Subcutaneous abdominal adipose tissue (tissue), 5 donors: ENCODE measurements around the gene ATP10A.
A peak's percentile ranks its signal among the peaks of the same experiment; 100 is the strongest.

Source experiments
- H3K27ac ChIP-seq: one replicate; pipeline ENCODE4 v1.7.0; 2013; ENCODE audit warnings: low read depth, mild to moderate bottlenecking, inconsistent platforms, low read length, moderate library complexity
- H3K27me3 ChIP-seq, 5 donors: one replicate each; pipeline ENCODE4 v1.7.0; 2013; ENCODE audit warnings: low read length in 5 of 5, inconsistent platforms in 1 of 5; ENCODE audit not compliant: control insufficient read depth in 5 of 5, insufficient read depth in 4 of 5
- H3K36me3 ChIP-seq, 5 donors: one replicate each; pipeline ENCODE4 v1.7.0; 2013; ENCODE audit warnings: low read length in 5 of 5; ENCODE audit not compliant: control insufficient read depth in 5 of 5, insufficient read depth in 5 of 5
- H3K4me1 ChIP-seq, 5 donors: one replicate each; pipeline ENCODE4 v1.7.0; 2013; ENCODE audit warnings: low read length in 5 of 5, mild to moderate bottlenecking in 3 of 5, moderate library complexity in 1 of 5; ENCODE audit not compliant: control insufficient read depth in 5 of 5, insufficient read depth in 5 of 5
- H3K4me3 ChIP-seq, 5 donors: one replicate each; pipeline ENCODE4 v1.7.0; 2013; ENCODE audit warnings: low read length in 5 of 5, low read depth in 1 of 5
- H3K9ac ChIP-seq, 5 donors: one replicate each; pipeline ENCODE4 v1.7.0; 2013; ENCODE audit warnings: low read length in 5 of 5, mild to moderate bottlenecking in 4 of 5, moderate library complexity in 3 of 5
- H3K9me3 ChIP-seq, 5 donors: one replicate each; pipeline ENCODE4 v1.7.0; 2013; ENCODE audit warnings: low read length in 5 of 5; ENCODE audit not compliant: control insufficient read depth in 5 of 5
- donor health status: healthy.
- donor health status: healthy.
- donor health status: healthy.
- donor health status: healthy.
- donor health status: healthy.

ATP10A gene

DNA sequence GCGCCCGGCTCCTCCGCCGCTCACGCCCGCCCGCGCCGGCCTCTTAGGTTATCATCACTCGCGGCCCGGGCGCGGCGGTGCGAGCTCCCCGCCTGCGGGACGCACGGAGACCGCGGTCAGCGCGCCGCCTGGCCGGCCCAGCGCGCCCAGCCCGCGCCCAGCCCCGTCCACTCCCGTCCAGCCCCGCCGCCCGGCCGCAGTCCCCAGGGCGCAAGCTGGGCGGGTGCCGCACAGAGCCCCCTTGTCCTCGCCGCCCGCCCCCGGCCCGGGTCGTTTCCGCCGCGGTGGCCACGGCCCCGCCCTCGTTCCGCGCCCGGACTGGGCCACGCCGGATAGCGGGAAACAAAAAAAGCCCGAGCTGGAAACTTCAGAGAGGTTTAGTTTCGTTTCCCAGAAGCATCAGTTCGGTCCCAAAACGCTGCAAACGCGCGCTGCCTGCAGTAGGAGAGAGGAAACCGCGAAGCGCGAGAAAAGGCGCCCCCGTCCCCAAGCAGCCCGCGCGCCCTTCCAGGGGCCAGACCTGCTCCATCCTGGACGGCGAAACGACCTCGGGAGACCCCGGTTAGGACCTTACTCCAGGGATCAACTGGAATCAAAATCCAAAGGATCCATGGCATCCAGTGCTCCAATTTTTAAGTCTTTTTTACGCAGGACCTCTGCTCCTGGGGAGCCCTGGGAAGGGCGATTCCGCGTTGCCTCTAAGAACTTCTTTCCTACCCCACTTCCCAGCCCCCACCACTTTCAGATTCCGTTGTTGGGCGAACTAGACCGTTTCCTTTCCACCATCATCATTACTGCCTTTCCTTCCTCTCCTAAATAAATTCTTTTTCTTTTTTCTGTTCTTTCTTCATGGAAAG is at the start of gene ATP10A:
TSS of gene ATP10A (minus strand) at position 217 of the 857 bp plus-strand sequence. CDS start 231 bp downstream, outside the sequence.
- Histone ChIP-seq H3K36me3 (no peaks in the 10 kb centered on the region), H3K27me3 (no peaks in the 10 kb centered on the region), H3K9ac (peak within 1 kb of the TSS in 4 of 5 donors; percentile 56 to 69 (median 66)), H3K4me1 (peaks cover 5 to 50% (median 45%) of the 10 kb centered on the region in 5 donors), H3K27ac (peak within 1 kb of the TSS; percentile 46), H3K9me3 (no peaks in the 10 kb centered on the region), H3K4me3 (peak within 1 kb of the TSS; percentile 74 to 91 (median 81))

DNA sequence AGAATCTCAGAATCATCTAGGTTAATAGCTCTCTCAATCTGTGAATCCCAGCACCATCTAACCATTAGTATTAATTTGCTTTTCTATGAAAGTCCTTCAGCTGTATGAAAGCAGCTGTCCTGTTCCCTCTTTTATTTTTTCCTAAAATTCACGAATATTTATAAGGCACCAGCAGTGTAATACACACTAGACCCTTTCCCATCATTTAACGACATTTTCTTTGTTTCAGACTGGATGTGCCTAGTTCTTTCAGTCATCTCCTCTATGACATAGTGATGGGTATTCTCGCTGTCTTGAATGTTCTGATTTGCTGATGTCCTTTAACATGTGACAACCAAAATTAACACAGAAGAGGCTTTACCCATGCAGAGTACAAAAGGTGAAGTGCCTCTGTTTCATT is 48.9 kb upstream of the ATP10A start:
- Histone ChIP-seq H3K4me3 (no peak overlapping the region), H3K9ac (no peak overlapping the region), H3K9me3 (peaks cover 0 to 2% (median 0%) of the 10 kb centered on the region in 5 donors), H3K4me1 (no peaks in the 10 kb centered on the region), H3K27ac (no peak overlapping the region), H3K36me3 (no peaks in the 10 kb centered on the region), H3K27me3 (no peaks in the 10 kb centered on the region)

DNA sequence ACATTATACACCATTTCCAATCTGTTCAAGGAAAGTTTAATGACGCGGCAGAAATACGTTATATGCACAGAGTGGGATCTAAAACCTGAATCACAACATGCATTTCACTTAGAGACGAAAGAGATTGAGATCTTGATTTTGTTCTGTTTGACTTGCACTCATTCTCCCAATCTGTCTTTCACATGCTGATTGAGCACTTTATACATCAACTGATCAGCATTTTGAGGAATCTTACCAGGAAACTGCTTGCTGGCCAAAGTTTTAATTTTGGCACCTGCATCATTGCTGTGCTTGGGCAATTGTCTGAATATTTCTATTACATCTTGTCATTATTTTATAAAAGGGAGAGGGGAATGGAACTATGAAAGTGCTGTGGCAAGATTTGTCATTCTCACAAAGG is 47.7 kb upstream of the ATP10A start:
- H3K27me3 ChIP-seq: no peaks in the 10 kb centered on the region
- H3K36me3 ChIP-seq: no peaks in the 10 kb centered on the region

GRCh38 chr15:25909806-25910205 is 46.7 kb upstream of the ATP10A start:
- no peaks in the 10 kb centered on the region for H3K36me3 ChIP-seq
- H3K4me1 ChIP-seq: peaks cover 0 to 8% (median 4%) of the 10 kb centered on the region in 5 donors
- H3K9ac ChIP-seq: no peak overlapping the region
- no peak overlapping the region for H3K4me3 ChIP-seq
- H3K9me3 ChIP-seq: peaks cover 0 to 2% (median 0%) of the 10 kb centered on the region in 5 donors
- no peaks in the 10 kb centered on the region for H3K27me3 ChIP-seq
- H3K27ac ChIP-seq: no peak overlapping the region

More for the DNA sequence above, 47.7 kb upstream of the ATP10A start:
- no peak overlapping the region for H3K4me3 ChIP-seq
- H3K27ac ChIP-seq: no peak overlapping the region
- no peaks in the 10 kb centered on the region for H3K4me1 ChIP-seq
- H3K9ac ChIP-seq: no peak overlapping the region
- peaks cover 0 to 2% (median 0%) of the 10 kb centered on the region in 5 donors for H3K9me3 ChIP-seq

DNA sequence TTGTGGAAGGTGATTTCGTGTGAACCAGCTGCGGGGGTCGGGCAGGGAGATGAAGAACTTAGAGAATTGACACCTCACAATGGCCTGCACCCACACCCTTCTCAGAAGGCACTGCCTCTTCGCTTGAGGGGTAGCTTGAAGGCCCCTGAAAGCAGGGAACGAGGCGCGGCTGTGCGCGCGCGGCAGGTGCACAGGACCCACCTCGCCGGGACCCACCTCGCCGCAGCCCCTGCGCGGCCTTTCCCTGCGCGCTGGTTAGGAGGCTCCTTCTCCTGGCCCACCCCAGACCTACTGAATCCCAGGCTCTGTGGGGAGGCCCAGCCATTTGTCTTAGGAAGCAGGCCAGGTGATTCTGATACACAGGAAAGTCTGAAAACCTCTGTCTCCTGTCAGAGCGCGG is 46.2 kb upstream of the ATP10A start:
- peaks cover 0 to 13% (median 8%) of the 10 kb centered on the region in 5 donors for H3K4me1 ChIP-seq
- H3K4me3 ChIP-seq: no peak overlapping the region
- no peaks in the 10 kb centered on the region for H3K27me3 ChIP-seq
- peaks cover 0 to 2% (median 0%) of the 10 kb centered on the region in 5 donors for H3K9me3 ChIP-seq
- no peak overlapping the region for H3K9ac ChIP-seq
- H3K36me3 ChIP-seq: no peaks in the 10 kb centered on the region
- no peak overlapping the region for H3K27ac ChIP-seq

GRCh38 chr15:25905140-25905539 is 42.0 kb upstream of the ATP10A start:
- peaks cover 16 to 55% (median 49%) of the 10 kb centered on the region in 5 donors for H3K4me1 ChIP-seq
- H3K27ac ChIP-seq: peak overlapping the region; percentile 88
- no peak overlapping the region for H3K4me3 ChIP-seq
- H3K27me3 ChIP-seq: no peaks in the 10 kb centered on the region
- no peak overlapping the region for H3K9ac ChIP-seq
- H3K9me3 ChIP-seq: no peaks in the 10 kb centered on the region
- H3K36me3 ChIP-seq: no peaks in the 10 kb centered on the region

GRCh38 chr15:25903024-25903581 is 40.0 kb upstream of the ATP10A start:
- peaks cover 16 to 59% (median 51%) of the 10 kb centered on the region in 5 donors for H3K4me1 ChIP-seq
- H3K9me3 ChIP-seq: no peaks in the 10 kb centered on the region
- H3K36me3 ChIP-seq: no peaks in the 10 kb centered on the region
- H3K27me3 ChIP-seq: no peaks in the 10 kb centered on the region
- H3K9ac ChIP-seq: peak overlapping the region in 2 of 5 donors; percentile 14 to 55
- H3K27ac ChIP-seq: peak overlapping the region; percentile 88
- H3K4me3 ChIP-seq: no peak overlapping the region

GRCh38 chr15:25901811-25902605 is 38.9 kb upstream of the ATP10A start:
- Histone ChIP-seq H3K27me3 (no peaks in the 10 kb centered on the region), H3K36me3 (no peaks in the 10 kb centered on the region), H3K4me3 (no peak overlapping the region), H3K27ac (peak overlapping the region; percentile 88), H3K4me1 (peaks cover 16 to 63% (median 51%) of the 10 kb centered on the region in 5 donors), H3K9me3 (no peaks in the 10 kb centered on the region), H3K9ac (peak overlapping the region; percentile 4 to 35 (median 15))

DNA sequence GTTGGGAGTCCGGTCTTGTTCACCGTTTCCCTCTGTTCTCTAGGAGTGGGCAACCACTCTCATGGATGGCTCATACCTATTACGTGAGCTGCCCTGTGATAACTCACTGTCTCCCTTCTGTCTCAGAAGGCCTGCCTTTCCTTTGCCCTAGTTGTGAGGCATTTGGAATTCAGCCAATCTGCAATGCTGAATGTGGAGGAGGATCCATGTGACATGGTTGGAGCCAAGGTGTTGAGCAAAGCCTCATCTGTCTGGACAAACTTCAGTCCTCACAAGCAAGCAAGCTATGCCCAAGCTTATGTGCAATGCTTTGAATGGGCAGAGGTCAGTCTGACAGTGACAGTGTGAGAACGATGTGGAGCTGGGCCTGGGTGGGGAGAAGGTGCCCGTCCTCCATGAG is 37.8 kb upstream of the ATP10A start:
- Histone ChIP-seq H3K4me1 (peaks cover 16 to 63% (median 51%) of the 10 kb centered on the region in 5 donors), H3K36me3 (no peaks in the 10 kb centered on the region), H3K9me3 (no peaks in the 10 kb centered on the region), H3K27me3 (no peaks in the 10 kb centered on the region), H3K4me3 (no peak overlapping the region), H3K27ac (peak overlapping the region; percentile 88), H3K9ac (peak overlapping the region in 2 of 5 donors; percentile 39 to 64)
